Hindlimb muscle (tissue), 1 donor: ENCODE results near the gene LSM11. TPM values are rescaled to one million over a fixed set of nuclear protein-coding genes. Genes with fewer than 3 reads are reported as not detected.

ENCODE experiments used
- DNase-seq: peaks from one replicate; pipeline ENCODE4 v3.0.0-alpha.2; 2013
- polyA plus RNA-seq: library from polyadenylated mRNA; unstranded; fragments of 120-200 nt; gene quantifications from one replicate; pipeline ENCODE4 v1.2.1, GENCODE V29; 2013; ENCODE audit not compliant: insufficient read length

LSM11 gene
- polyA plus RNA-seq, 1 donor, result 10.6 TPM

- no peak for DNase-seq
Measured at GRCh38 chr5:157734436-157734835, 9.1 kb upstream of the LSM11 start.

- no peak for DNase-seq
Measured at GRCh38 chr5:157735991-157736390, 7.5 kb upstream of the LSM11 start.

GRCh38 chr5:157739388-157740228 is 3.9 kb upstream of the LSM11 start:
- DNase-seq, result no peak

GRCh38 chr5:157740229-157740610 is 3.3 kb upstream of the LSM11 start:
- DNase-seq, result no peak

- DNase-seq, result no peak
Measured at GRCh38 chr5:157741131-157741530, 2.4 kb upstream of the LSM11 start.

GRCh38 chr5:157744051-157745011 is 819 bp downstream of the LSM11 start:
- peak; percentile 29 for DNase-seq

- DNase-seq, result no peak
Measured at GRCh38 chr5:157745041-157745456, 1.5 kb downstream of the LSM11 start.

- no peak for DNase-seq
Measured at GRCh38 chr5:157747173-157747740, 3.7 kb downstream of the LSM11 start.

- DNase-seq, result no peak
Measured at GRCh38 chr5:157747766-157748700, 4.5 kb downstream of the LSM11 start.

GRCh38 chr5:157748760-157749461 is 5.4 kb downstream of the LSM11 start:
- DNase-seq, result no peak

- no peak for DNase-seq
Measured at GRCh38 chr5:157749462-157749799, 5.9 kb downstream of the LSM11 start.

GRCh38 chr5:157750320-157750719 is 6.8 kb downstream of the LSM11 start:
- DNase-seq, result no peak

- no peak for DNase-seq
Measured at GRCh38 chr5:157756122-157756521, 12.6 kb downstream of the LSM11 start.

- no peak for DNase-seq
Measured at GRCh38 chr5:157758706-157759105, 15.2 kb downstream of the LSM11 start.

- peak; percentile 36 for DNase-seq
Measured at GRCh38 chr5:157761690-157762621, 18.4 kb downstream of the LSM11 start.

GRCh38 chr5:157764531-157764930 is 21.0 kb downstream of the LSM11 start:
- no peak for DNase-seq

GRCh38 chr5:157766442-157766841 is 22.9 kb downstream of the LSM11 start:
- DNase-seq, result no peak

- DNase-seq, result no peak
Measured at GRCh38 chr5:157766902-157767301, 23.4 kb downstream of the LSM11 start.

- no peak for DNase-seq
Measured at GRCh38 chr5:157767689-157768088, 24.2 kb downstream of the LSM11 start.

- no peak for DNase-seq
Measured at GRCh38 chr5:157770665-157771064, 27.2 kb downstream of the LSM11 start.
